Measurements from ENCODE around the gene TM4SF4. TPM values are rescaled to one million over a fixed set of nuclear protein-coding genes. Genes with fewer than 3 reads are reported as not detected.

Gene TM4SF4
- total RNA-seq, 4 donors from 2014 or later = 1.3 to 3.2 (median 2.2) TPM; not detected in 1

DNA sequence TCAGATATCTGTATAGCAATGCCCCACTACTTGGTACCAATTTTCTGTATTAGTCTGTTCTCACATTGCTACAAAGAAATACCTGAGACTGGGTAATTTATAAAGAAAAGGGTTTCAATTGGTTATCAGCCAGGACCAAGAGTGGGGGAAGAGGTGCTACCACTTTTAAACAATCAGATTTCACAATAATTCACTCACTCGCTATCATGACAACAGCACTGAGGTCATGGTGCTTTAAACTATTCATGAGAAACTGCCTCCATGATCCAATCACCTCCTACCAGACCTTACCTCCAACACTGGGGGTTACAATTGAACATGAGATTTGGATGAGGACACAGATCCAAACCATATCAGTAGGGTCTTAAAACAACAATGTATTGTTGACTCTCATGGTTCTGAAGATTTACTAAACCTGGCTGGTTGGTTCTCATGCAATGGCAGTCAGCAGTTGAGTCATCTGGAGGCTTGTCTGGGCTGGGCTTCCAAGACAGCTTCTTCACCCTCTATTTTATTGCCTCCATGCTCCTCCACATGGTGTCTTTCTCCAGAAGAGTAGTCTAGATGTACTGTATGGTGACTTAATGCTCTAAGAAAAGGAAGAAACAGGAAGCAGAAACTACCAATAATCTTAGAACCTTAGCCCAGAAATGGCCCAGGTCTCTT, 21.2 kb upstream of the TM4SF4 start:
- no peak for ATAC-seq
- 100% methylated on average over 1 of the region's 1 CpG for WGBS, 2 donors (ENCODE audit: low coverage in 1 of 2)
- no peak overlapping the region for H3K4me3 ChIP-seq

DNA sequence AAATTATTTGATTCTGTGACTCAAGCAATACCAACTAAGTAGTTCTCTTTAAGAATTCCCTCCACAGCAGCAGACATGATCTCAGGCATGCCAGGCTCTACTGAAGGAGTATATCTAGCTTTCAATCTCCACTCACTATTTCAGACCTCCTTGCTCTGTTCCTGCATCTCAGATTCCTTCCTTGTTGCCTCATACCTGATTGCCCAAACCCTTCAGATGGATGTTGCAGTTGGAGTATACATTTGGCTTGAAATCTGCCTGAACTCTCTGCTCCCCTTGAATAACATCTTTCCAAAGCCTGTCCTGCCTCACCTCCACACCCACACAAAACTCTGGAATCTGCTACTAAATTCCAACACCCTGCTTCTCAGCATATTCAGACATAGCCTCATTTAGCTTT, 19.8 kb upstream of the TM4SF4 start:
- no peak overlapping the region for H3K27ac ChIP-seq

More for the DNA sequence above, 21.2 kb upstream of the TM4SF4 start:
- peaks cover 0 to 10% (median 8%) of the 10 kb centered on the region in 3 donors for H3K4me1 ChIP-seq
- peaks cover 0 to 12% (median 0%) of the 10 kb centered on the region in 3 donors for H3K9me3 ChIP-seq
- H3K27ac ChIP-seq = no peak overlapping the region
- TF ChIP-seq POLR2A (IDR thresholded peaks at IDR 0.05) (no peak), POLR2AphosphoS5 (IDR thresholded peaks at IDR 0.05) (no peak), EP300 (IDR thresholded peaks at IDR 0.05) (no peak)
- TF ChIP-seq, protein P1, sequence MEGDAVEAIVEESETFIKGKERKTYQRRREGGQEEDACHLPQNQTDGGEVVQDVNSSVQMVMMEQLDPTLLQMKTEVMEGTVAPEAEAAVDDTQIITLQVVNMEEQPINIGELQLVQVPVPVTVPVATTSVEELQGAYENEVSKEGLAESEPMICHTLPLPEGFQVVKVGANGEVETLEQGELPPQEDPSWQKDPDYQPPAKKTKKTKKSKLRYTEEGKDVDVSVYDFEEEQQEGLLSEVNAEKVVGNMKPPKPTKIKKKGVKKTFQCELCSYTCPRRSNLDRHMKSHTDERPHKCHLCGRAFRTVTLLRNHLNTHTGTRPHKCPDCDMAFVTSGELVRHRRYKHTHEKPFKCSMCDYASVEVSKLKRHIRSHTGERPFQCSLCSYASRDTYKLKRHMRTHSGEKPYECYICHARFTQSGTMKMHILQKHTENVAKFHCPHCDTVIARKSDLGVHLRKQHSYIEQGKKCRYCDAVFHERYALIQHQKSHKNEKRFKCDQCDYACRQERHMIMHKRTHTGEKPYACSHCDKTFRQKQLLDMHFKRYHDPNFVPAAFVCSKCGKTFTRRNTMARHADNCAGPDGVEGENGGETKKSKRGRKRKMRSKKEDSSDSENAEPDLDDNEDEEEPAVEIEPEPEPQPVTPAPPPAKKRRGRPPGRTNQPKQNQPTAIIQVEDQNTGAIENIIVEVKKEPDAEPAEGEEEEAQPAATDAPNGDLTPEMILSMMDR (IDR thresholded peaks at IDR 0.05) = no peak
- no peaks in the 10 kb centered on the region for H3K36me3 ChIP-seq
- no peaks in the 10 kb centered on the region for H3K27me3 ChIP-seq

DNA sequence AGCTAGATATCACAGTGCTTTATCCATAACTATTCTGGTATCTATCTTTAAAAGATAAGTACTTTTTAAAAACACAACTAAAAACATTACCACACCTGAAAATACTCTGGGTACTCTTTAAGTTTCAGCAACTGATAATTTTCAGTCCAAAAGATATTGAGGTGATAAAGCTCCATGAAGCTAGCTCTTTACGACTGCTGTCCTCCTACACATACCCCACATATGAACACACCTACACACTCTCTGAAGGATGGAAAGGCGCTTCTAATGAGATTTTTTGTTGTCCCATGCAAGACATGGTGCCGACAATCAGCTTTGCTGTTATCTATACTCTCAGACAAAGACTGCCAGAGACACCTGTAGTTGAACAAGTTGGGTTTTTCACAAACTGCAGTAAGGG, 19.1 kb upstream of the TM4SF4 start:
- no peak for ATAC-seq
- WGBS, 2 donors (ENCODE audit: low coverage in 1 of 2) = 75 to 95% methylated on average over 1 to 3 of the region's 3 CpGs
- TF ChIP-seq, protein P1 (IDR thresholded peaks at IDR 0.05) = no peak
- TF ChIP-seq EP300 (IDR thresholded peaks at IDR 0.05) = no peak
- TF ChIP-seq POLR2AphosphoS5 (IDR thresholded peaks at IDR 0.05) = no peak
- no peak for TF ChIP-seq POLR2A (IDR thresholded peaks at IDR 0.05)

More for the DNA sequence above, 19.8 kb upstream of the TM4SF4 start:
- Histone ChIP-seq H3K9me3 (peaks cover 0 to 12% (median 0%) of the 10 kb centered on the region in 3 donors), H3K27me3 (no peaks in the 10 kb centered on the region), H3K4me3 (no peak overlapping the region), H3K4me1 (peaks cover 0 to 9% (median 5%) of the 10 kb centered on the region in 3 donors), H3K36me3 (no peaks in the 10 kb centered on the region)
- no peak for TF ChIP-seq EP300 (IDR thresholded peaks at IDR 0.05)
- no peak for ATAC-seq

DNA sequence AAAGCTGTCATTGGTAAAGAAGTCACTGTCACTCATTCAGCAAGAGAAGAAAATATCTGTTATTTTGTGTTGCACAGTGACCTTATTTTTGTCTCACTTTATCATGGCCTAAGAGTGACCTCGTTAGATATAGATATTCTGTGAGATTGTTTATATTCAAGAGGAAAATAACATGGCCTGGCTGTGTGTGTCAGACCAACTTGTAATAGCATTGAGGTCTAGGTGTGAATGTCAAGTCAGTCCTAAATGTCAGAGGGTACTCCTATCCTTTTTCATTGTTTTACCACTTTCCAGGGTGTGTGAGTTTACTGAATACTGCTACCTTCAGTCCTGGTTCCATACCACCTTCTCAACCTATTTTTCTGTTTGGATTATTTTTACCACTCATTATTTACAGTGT, 18.5 kb upstream of the TM4SF4 start:
- Histone ChIP-seq H3K4me3 (no peak overlapping the region), H3K4me1 (peaks cover 0 to 12% (median 0%) of the 10 kb centered on the region in 3 donors), H3K27ac (no peak overlapping the region), H3K9me3 (peaks cover 0 to 12% (median 0%) of the 10 kb centered on the region in 3 donors), H3K27me3 (no peaks in the 10 kb centered on the region), H3K36me3 (no peaks in the 10 kb centered on the region)
- ATAC-seq = no peak
- 89 to 92% methylated on average over 1 of the region's 1 CpG for WGBS, 2 donors (ENCODE audit: low coverage in 1 of 2)
- TF ChIP-seq, protein P1 (IDR thresholded peaks at IDR 0.05) = no peak
- TF ChIP-seq POLR2A (IDR thresholded peaks at IDR 0.05) (no peak), EP300 (IDR thresholded peaks at IDR 0.05) (no peak), POLR2AphosphoS5 (IDR thresholded peaks at IDR 0.05) (no peak)

More for the DNA sequence above, 19.1 kb upstream of the TM4SF4 start:
- Histone ChIP-seq H3K9me3 (peaks cover 0 to 12% (median 0%) of the 10 kb centered on the region in 3 donors), H3K4me3 (no peak overlapping the region), H3K27me3 (no peaks in the 10 kb centered on the region), H3K36me3 (no peaks in the 10 kb centered on the region), H3K4me1 (peaks cover 0 to 9% (median 0%) of the 10 kb centered on the region in 3 donors), H3K27ac (no peak overlapping the region)

DNA sequence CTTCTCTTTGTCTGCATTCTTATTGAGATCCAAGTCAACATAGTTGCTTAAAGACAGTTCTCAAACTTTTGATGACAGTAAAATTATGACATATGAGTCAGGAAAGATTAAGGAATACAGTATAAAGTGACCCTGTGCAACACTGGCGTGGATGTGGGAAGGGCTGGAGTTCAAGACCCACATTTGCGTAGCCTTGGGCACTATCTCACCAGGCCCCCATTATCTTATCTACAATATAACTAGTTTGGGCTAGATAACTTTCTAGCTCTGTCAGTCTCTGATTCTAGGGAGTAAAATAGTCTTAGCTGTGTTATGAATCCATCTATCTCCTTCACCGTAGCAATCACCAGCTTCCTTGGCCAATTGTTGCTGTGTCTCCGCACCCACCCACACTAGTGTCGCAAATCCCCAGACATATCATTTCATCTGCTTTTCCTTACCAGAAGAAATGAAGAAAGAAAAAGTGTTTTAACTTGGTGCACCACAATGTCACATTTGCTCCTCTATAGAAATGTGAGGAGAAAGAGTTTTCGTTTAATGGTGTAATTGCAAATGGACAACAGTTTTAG, 14.9 kb upstream of the TM4SF4 start:
- no peaks in the 10 kb centered on the region for H3K36me3 ChIP-seq
- H3K27ac ChIP-seq = peak overlapping the region in 1 of 4 donors; percentile 48
- no peak overlapping the region for H3K4me3 ChIP-seq
- 75 to 86% methylated on average over 2 to 6 of the region's 6 CpGs for WGBS, 2 donors (ENCODE audit: low coverage in 1 of 2)
- H3K4me1 ChIP-seq = peaks cover 0 to 12% (median 0%) of the 10 kb centered on the region in 3 donors
- no peak for ATAC-seq
- H3K27me3 ChIP-seq = no peaks in the 10 kb centered on the region
- H3K9me3 ChIP-seq = no peaks in the 10 kb centered on the region
- TF ChIP-seq EP300 (IDR thresholded peaks at IDR 0.05) (no peak), POLR2AphosphoS5 (IDR thresholded peaks at IDR 0.05) (no peak), POLR2A (IDR thresholded peaks at IDR 0.05) (no peak)
- TF ChIP-seq, protein P1 (IDR thresholded peaks at IDR 0.05) = no peak
